Nephron progenitor cell (in vitro differentiated cells): ENCODE data around the gene TCAP.

Experiments
- DNase-seq: peaks from one replicate; pipeline ENCODE4 v3.0.0; 2021
- H3K27ac Mint-ChIP-seq: 2 replicates; pipeline ENCODE4 v1.8.0; 2021; ENCODE audit warnings: mild to moderate bottlenecking, moderate library complexity, mixed read lengths
- H3K27me3 Mint-ChIP-seq: 2 replicates; pipeline ENCODE4 v1.8.0; 2021; ENCODE audit warnings: mild to moderate bottlenecking, low read depth, mixed read lengths; ENCODE audit not compliant: poor library complexity
- H3K36me3 Mint-ChIP-seq: 2 replicates; pipeline ENCODE4 v1.8.0; 2021; ENCODE audit warnings: low read depth, mixed read lengths
- H3K4me1 Mint-ChIP-seq: 2 replicates; pipeline ENCODE4 v1.8.0; 2021; ENCODE audit warnings: mixed read lengths
- H3K4me3 Mint-ChIP-seq: 2 replicates; pipeline ENCODE4 v1.8.0; 2021; ENCODE audit warnings: mild to moderate bottlenecking, moderate library complexity, mixed read lengths
- H3K9me3 Mint-ChIP-seq: 2 replicates; pipeline ENCODE4 v1.8.0; 2021; ENCODE audit warnings: mild to moderate bottlenecking, moderate library complexity, mixed read lengths
- TF ChIP-seq, protein P1 (sequence below): fragments of 200-600 bp; sonication (generic); IDR thresholded peaks from 2 replicates; pipeline ENCODE4 v1.5.0; 2021; ENCODE audit warnings: antibody characterized with exemption

TCAP gene

GRCh38 chr17:39661744-39662541 is 3.2 kb upstream of the TCAP start:
- no peaks in the 10 kb centered on the region for H3K9me3 Mint-ChIP-seq
- no peaks in the 10 kb centered on the region for H3K36me3 Mint-ChIP-seq
- no peak overlapping the region for H3K27ac Mint-ChIP-seq
- no peak overlapping the region for H3K4me3 Mint-ChIP-seq
- TF ChIP-seq, protein P1, sequence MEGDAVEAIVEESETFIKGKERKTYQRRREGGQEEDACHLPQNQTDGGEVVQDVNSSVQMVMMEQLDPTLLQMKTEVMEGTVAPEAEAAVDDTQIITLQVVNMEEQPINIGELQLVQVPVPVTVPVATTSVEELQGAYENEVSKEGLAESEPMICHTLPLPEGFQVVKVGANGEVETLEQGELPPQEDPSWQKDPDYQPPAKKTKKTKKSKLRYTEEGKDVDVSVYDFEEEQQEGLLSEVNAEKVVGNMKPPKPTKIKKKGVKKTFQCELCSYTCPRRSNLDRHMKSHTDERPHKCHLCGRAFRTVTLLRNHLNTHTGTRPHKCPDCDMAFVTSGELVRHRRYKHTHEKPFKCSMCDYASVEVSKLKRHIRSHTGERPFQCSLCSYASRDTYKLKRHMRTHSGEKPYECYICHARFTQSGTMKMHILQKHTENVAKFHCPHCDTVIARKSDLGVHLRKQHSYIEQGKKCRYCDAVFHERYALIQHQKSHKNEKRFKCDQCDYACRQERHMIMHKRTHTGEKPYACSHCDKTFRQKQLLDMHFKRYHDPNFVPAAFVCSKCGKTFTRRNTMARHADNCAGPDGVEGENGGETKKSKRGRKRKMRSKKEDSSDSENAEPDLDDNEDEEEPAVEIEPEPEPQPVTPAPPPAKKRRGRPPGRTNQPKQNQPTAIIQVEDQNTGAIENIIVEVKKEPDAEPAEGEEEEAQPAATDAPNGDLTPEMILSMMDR = no peak
- no peak for DNase-seq
- H3K27me3 Mint-ChIP-seq = peaks cover 14% of the 10 kb centered on the region
- peaks cover 10% of the 10 kb centered on the region for H3K4me1 Mint-ChIP-seq

DNA sequence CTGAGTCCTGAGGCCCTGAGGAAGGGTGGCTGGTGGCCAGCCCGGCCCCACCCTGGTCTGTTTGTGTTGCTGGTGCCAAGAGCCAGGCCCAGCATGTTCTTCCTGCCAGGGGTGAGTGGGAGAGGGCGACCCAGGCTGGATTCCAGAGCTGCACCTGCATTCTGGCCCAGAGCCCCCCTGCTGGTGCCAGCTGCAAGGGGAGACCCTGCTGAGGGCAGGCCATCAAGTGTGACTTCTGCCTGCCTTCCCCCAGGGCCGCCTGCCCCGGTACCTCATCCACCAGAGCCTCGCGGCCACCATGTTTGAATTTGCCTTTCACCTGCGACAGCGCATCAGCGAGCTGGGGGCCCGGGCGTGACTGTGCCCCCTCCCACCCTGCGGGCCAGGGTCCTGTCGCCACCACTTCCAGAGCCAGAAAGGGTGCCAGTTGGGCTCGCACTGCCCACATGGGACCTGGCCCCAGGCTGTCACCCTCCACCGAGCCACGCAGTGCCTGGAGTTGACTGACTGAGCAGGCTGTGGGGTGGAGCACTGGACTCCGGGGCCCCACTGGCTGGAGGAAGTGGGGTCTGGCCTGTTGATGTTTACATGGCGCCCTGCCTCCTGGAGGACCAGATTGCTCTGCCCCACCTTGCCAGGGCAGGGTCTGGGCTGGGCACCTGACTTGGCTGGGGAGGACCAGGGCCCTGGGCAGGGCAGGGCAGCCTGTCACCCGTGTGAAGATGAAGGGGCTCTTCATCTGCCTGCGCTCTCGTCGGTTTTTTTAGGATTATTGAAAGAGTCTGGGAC is 2.4 kb upstream of the TCAP start:
- Mint-ChIP-seq H3K36me3 (no peaks in the 10 kb centered on the region), H3K4me3 (no peak overlapping the region), H3K4me1 (peaks cover 9% of the 10 kb centered on the region), H3K27me3 (peaks cover 22% of the 10 kb centered on the region), H3K27ac (no peak overlapping the region), H3K9me3 (no peaks in the 10 kb centered on the region)
- no peak for DNase-seq
- TF ChIP-seq, protein P1 = no peak

- H3K36me3 Mint-ChIP-seq = no peaks in the 10 kb centered on the region
- no peak for DNase-seq
- H3K4me1 Mint-ChIP-seq = peaks cover 10% of the 10 kb centered on the region
- TF ChIP-seq, protein P1 = no peak
- peaks cover 27% of the 10 kb centered on the region for H3K27me3 Mint-ChIP-seq
- H3K27ac Mint-ChIP-seq = no peak overlapping the region
- H3K9me3 Mint-ChIP-seq = no peaks in the 10 kb centered on the region
- H3K4me3 Mint-ChIP-seq = no peak overlapping the region
Observed at GRCh38 chr17:39663340-39663687, 1.8 kb upstream of the TCAP start.

DNA sequence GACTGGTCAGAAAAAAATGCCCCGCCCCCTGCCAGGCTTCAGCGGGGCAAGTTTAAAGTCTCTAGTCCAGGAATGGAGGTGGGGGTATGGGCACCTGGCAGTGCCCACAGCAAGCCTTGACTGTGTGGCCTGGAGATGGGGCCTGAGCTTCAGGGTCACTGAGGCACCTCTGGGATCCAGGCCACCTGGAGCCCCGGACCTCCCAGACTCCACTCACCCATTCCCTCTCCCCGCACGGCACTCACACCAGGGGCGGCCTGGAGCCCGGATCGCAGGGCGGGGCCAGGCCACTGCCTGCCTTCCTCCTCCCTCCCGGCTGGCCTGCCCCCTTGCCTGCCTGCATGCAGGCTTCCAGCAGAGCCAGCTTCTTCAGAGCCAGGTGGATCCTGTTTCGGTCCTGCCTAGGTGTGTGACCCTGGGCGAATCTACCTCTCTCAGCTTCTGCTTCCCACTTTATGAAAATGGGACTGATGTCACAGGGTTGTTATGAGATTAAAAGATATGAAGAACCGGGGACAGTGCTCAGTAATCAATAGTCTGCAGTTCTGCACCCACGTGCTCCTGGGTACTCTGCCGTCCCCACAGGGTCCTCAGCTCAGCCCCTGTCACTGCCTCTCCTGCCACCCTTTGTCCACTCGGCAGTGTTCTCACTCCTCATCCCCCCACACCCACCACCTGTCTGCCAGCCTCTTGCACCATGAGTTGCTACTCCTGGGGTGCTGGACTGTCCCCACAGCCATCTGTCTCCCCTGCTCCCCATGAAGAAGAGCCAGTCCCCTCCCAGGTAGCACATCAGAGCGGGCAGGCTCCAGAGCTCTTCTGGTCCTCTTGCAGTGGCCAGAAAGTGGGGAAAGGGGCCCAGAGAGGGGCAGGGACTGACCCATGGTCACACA is 1.2 kb upstream of the TCAP start:
- peak; percentile 40 for DNase-seq

GRCh38 chr17:39665642-39666224 is 584 bp downstream of the TCAP start:
- no peak overlapping the region for H3K4me3 Mint-ChIP-seq
- TF ChIP-seq, protein P1 = no peak
- H3K36me3 Mint-ChIP-seq = no peaks in the 10 kb centered on the region
- peaks cover 49% of the 10 kb centered on the region for H3K27me3 Mint-ChIP-seq
- H3K4me1 Mint-ChIP-seq = peaks cover 21% of the 10 kb centered on the region
- H3K9me3 Mint-ChIP-seq = no peaks in the 10 kb centered on the region
- no peak for DNase-seq
- no peak overlapping the region for H3K27ac Mint-ChIP-seq

More for the DNA sequence above, 1.2 kb upstream of the TCAP start:
- Mint-ChIP-seq H3K9me3 (no peaks in the 10 kb centered on the region), H3K27ac (no peak overlapping the region), H3K4me3 (no peak overlapping the region), H3K27me3 (peaks cover 33% of the 10 kb centered on the region), H3K36me3 (no peaks in the 10 kb centered on the region), H3K4me1 (peaks cover 16% of the 10 kb centered on the region)
- TF ChIP-seq, protein P1 = no peak
